ENCODE results near the gene INAVA.

INAVA gene

GRCh38 chr1:200866116-200866515, 28.6 kb upstream of the INAVA start:
- TF ChIP-seq NFIC (IDR thresholded peaks at IDR 0.05): no peak
- no peak for TF ChIP-seq EP300 (IDR thresholded peaks at IDR 0.05; ENCODE audit: borderline replicate concordance)
- no peak for TF ChIP-seq CEBPB (IDR thresholded peaks at IDR 0.05)
- TF ChIP-seq FOXM1 (IDR thresholded peaks at IDR 0.05; ENCODE audit: borderline replicate concordance, low read depth): no peak
- no peak for TF ChIP-seq TEAD4 (IDR thresholded peaks at IDR 0.05)
- no peak for TF ChIP-seq ZBTB7A (IDR thresholded peaks at IDR 0.05; ENCODE audit: low read depth)
- TF ChIP-seq CREB1 (IDR thresholded peaks at IDR 0.05; ENCODE audit: low read depth): no peak
- no peak for TF ChIP-seq MAX (IDR thresholded peaks at IDR 0.05)
- no peak for TF ChIP-seq TAF1 (IDR thresholded peaks at IDR 0.05; ENCODE audit: low read depth)
- TF ChIP-seq USF1 (IDR thresholded peaks at IDR 0.05): no peak
- no peak for TF ChIP-seq TCF12 (IDR thresholded peaks at IDR 0.05; ENCODE audit: low read depth)
- no peak for TF ChIP-seq YY1 (IDR thresholded peaks at IDR 0.05; ENCODE audit: low read depth)

- TF ChIP-seq ZBTB7A (IDR thresholded peaks at IDR 0.05; ENCODE audit: low read depth): no peak
These were observed 28.2 kb upstream of the INAVA start for GRCh38 chr1:200866521-200866920.

- TF ChIP-seq TAF1 (IDR thresholded peaks at IDR 0.05; ENCODE audit: low read depth): no peak
- TF ChIP-seq TEAD4 (IDR thresholded peaks at IDR 0.05): no peak
- no peak for TF ChIP-seq FOXM1 (IDR thresholded peaks at IDR 0.05; ENCODE audit: borderline replicate concordance, low read depth)
- TF ChIP-seq EGR1 (IDR thresholded peaks at IDR 0.05): no peak
- no peak for TF ChIP-seq MAX (IDR thresholded peaks at IDR 0.05)
- TF ChIP-seq USF1 (IDR thresholded peaks at IDR 0.05): no peak
These were observed 27.5 kb upstream of the INAVA start for GRCh38 chr1:200867018-200867811.

GRCh38 chr1:200869376-200869752, 25.3 kb upstream of the INAVA start:
- no peak for TF ChIP-seq NFIC (IDR thresholded peaks at IDR 0.05)
- TF ChIP-seq FOXM1 (IDR thresholded peaks at IDR 0.05; ENCODE audit: borderline replicate concordance, low read depth): no peak
- no peak for TF ChIP-seq USF1 (IDR thresholded peaks at IDR 0.05)
- TF ChIP-seq MAX (IDR thresholded peaks at IDR 0.05): no peak
- no peak for TF ChIP-seq CEBPB (IDR thresholded peaks at IDR 0.05)
- no peak for TF ChIP-seq TAF1 (IDR thresholded peaks at IDR 0.05; ENCODE audit: low read depth)
- no peak for TF ChIP-seq ZBTB7A (IDR thresholded peaks at IDR 0.05; ENCODE audit: low read depth)
- TF ChIP-seq TEAD4 (IDR thresholded peaks at IDR 0.05): no peak
- TF ChIP-seq RAD21 (IDR thresholded peaks at IDR 0.05; ENCODE audit: low read depth): no peak
- no peak for TF ChIP-seq YY1 (IDR thresholded peaks at IDR 0.05; ENCODE audit: low read depth)
- no peak for TF ChIP-seq EGR1 (IDR thresholded peaks at IDR 0.05)
- TF ChIP-seq TCF12 (IDR thresholded peaks at IDR 0.05; ENCODE audit: low read depth): no peak
- no peak for TF ChIP-seq CREB1 (IDR thresholded peaks at IDR 0.05; ENCODE audit: low read depth)

GRCh38 chr1:200869753-200870391, 24.8 kb upstream of the INAVA start:
- TF ChIP-seq MAX (IDR thresholded peaks at IDR 0.05) (no peak), TAF1 (IDR thresholded peaks at IDR 0.05; ENCODE audit: low read depth) (no peak), REST (IDR thresholded peaks at IDR 0.05; ENCODE audit: low read depth) (no peak), CEBPB (IDR thresholded peaks at IDR 0.05) (no peak), TEAD4 (IDR thresholded peaks at IDR 0.05) (no peak), EGR1 (IDR thresholded peaks at IDR 0.05) (no peak), EP300 (IDR thresholded peaks at IDR 0.05; ENCODE audit: borderline replicate concordance) (no peak), NFIC (IDR thresholded peaks at IDR 0.05) (no peak)

GRCh38 chr1:200872446-200873115, 22.1 kb upstream of the INAVA start, which contains the start of gene GPR25:
Gene GPR25 (plus strand): TSS chr1:200872981. CDS start chr1:200873038, 57 bp downstream.
- TF ChIP-seq NFIC (IDR thresholded peaks at IDR 0.05): no peak
- TF ChIP-seq TEAD4 (IDR thresholded peaks at IDR 0.05): no peak
- TF ChIP-seq USF1 (IDR thresholded peaks at IDR 0.05): no peak
- TF ChIP-seq ZBTB7A (IDR thresholded peaks at IDR 0.05; ENCODE audit: low read depth): no peak
- TF ChIP-seq FOXM1 (IDR thresholded peaks at IDR 0.05; ENCODE audit: borderline replicate concordance, low read depth): no peak
- TF ChIP-seq TCF12 (IDR thresholded peaks at IDR 0.05; ENCODE audit: low read depth): no peak
- TF ChIP-seq RAD21 (IDR thresholded peaks at IDR 0.05; ENCODE audit: low read depth): no peak
- TF ChIP-seq TAF1 (IDR thresholded peaks at IDR 0.05; ENCODE audit: low read depth): no peak
- no peak for TF ChIP-seq MAX (IDR thresholded peaks at IDR 0.05)
- no peak for TF ChIP-seq EGR1 (IDR thresholded peaks at IDR 0.05)
